ENCODE data around the gene GRIN2A.

The GRIN2A gene

DNA sequence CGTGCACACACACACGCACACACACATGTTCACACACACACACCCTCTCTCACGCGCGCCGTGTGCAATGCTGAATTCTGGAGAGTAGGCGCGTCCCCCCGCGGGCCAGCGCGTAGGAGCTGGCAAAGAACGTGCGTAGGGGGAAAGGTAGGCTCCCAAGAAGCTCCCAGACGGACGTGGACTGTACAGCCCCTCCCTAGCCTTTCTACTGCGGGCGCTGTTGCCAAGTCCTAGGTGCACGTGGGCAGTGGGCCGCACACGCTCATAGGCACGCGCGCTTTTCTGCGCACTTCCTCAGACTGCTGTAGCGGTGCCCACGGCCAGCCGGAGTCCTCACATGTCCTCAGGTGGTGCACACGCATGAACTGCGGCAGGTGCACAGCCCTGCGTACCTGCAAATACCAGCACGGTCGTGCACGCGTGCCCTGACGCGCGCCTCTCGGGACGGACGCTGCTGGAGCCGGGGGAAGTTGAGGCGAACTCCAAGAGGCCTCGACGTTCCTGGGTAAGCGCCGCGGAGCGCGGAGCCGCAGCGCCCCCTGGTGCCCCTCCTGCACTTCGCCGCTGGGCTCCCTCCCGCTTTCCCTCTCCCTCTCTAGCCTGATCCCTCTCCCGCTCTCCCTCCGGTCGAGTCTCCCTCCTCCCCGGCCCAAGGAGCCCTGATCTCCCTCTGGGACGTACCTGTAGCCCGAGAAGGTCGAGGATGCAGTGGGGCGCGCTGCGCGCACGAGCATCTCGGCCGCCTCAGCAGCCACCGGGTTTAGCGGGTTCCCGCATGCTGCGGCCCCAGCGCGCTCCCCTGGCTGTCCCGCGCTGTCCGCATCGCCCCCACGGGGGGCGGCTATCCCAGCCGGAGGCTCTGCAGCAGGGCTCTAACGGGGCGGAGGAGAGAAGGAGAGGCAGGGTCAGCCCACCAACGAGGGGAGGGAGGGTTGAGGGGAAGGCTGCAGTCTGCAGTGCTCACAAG lies 749 bp downstream of the GRIN2A start:
- DNase-seq (ENCODE audit: low read depth in 2 of 2) = no peak

- DNase-seq (ENCODE audit: low read depth in 2 of 2) = no peak
These were observed 1.5 kb downstream of the GRIN2A start for GRCh38 chr16:10180771-10181163.

- DNase-seq (ENCODE audit: low read depth in 2 of 2) = no peak
These were observed 2.0 kb downstream of the GRIN2A start for GRCh38 chr16:10180042-10180770.

DNA sequence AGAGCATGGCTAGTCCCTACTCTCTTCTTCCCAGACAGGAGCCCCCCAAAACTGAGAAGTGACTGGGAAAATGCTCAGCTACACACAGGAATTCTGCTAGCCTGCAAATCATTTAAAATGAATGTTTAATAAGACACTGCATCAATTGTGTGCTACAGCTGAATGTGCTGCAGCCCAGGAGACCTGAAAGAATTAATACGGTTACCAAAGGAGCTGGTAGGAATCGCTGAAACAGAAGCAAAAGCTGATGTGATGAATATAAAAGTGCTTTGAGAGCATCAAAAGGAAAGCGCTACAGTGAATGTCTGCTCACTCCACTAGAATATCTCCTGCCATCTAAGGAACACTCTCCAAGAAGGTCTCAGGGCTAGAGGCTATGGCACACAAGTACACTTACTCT lies 3.7 kb downstream of the GRIN2A start:
- DNase-seq (ENCODE audit: low read depth in 2 of 2) = no peak

DNA sequence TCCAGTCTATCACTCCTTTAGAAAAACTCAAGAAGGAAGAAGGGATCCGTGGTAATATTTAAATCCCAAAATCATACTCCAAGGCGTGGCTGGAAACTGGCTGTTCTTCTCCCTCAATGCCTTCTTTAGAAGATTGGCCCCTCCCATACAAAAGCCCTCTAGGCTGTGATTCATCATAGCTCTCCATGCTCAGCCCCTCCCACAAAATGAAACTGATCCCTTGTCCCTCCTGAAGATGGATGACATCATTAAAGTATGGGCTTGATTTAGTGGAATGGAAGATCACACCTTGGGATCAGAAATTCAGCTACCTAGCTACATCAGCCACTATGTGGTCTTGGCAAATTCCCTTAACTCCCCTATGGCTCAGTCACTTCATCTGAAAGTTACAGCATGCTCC lies 4.1 kb downstream of the GRIN2A start:
- no peak for DNase-seq (ENCODE audit: low read depth in 2 of 2)

DNA sequence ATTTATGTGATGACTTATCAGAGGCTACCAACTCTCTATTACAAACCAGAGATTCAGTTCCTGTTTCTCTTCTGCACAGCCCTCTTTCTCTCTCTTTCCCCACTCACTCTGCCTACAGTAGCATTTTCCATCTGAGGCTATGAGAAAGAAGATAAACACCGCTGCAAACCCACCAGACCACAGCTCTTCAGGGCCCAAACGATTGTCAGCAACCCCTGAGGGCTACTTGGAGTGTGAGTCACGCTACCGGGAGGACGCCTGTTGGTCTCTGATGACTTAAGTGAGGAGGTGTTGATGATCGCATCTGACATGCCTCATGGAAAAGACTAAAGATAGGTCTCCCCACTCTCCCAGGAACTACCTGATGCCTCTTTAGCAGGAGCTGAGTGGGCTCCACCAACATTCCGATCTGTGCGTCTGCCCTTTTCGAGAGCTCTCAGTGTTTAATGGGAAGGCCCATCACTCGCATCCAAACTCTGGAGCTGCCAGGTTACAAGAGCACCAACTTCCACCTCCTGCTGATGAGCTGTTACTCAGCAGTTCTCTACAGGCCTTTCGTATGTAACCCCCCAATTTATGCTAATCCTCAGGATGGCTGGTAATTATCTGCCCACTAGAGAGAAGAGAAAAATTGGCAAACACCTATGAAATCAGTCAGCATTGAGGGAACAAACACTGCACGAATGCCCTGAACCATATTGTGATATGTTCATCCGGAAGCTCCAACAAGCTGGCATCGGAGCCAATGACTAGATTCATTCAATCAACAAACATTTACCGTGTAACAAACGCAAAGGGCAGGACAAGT lies 9.2 kb downstream of the GRIN2A start:
- no peak for DNase-seq (ENCODE audit: low read depth in 2 of 2)

DNA sequence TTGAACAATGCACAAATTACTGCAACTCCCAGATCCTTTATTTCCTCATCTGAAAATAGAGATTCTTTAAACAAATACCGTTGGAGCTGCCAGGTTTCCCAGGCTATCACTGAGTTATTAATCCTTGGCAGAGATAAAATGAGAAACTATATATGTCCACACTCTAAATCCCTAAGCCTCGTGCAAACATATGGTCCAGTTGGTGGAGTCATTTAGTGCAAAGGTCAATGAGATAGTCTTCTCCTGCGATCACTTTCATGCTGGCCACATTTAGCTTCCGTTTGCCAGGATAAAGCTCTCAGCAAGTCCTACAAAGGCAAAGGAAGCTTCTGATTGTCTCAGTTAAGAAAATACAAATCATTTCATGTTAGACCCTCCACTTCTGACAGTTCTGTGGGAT lies 11.0 kb downstream of the GRIN2A start:
- no peak for DNase-seq (ENCODE audit: low read depth in 2 of 2)

- no peak for DNase-seq (ENCODE audit: low read depth in 2 of 2)
These were observed 12.3 kb downstream of the GRIN2A start for GRCh38 chr16:10169904-10170410.

- DNase-seq (ENCODE audit: low read depth in 2 of 2) = no peak
These were observed 13.2 kb downstream of the GRIN2A start for GRCh38 chr16:10169031-10169430.

DNA sequence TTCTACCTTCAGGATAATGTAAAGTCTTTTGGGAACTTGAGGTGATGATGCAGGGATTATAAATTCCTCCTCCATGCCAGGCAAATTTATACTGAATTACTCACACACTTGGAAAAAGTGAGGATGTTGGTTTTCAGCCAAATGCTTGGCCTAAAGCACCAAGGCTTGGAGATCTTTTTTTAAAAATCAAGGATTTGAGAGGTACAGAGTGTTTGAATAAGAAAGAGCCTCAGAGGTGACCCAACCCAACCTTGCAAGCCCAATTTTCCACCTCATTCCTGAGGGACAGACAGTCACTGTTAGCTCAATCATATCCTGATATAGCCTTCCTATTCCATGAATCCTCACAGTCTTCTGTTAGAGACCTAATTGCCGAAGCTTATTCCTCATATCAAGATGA lies 14.0 kb downstream of the GRIN2A start:
- no peak for DNase-seq (ENCODE audit: low read depth in 2 of 2)

- DNase-seq (ENCODE audit: low read depth in 2 of 2) = no peak
These were observed 16.6 kb downstream of the GRIN2A start for GRCh38 chr16:10165643-10166042.

DNA sequence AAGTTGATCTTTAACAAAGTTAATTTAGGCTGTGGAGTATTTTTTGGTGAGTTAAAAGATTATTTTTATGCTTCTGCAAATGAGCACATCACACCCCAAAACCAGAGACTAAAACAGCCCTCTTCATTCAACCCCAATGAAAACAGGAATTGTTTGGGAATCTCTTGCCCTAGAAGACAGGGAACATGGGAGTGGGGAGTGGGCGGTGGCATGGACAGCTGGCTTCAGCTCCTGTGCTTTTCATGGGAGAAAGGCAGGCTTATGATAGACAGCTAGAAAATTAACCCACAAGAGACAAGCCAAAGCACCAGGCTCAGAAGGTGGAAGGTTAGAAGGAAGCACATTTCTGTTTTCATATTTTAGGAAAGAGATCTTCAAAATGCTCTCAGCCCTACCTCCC lies 19.2 kb downstream of the GRIN2A start:
- no peak for DNase-seq (ENCODE audit: low read depth in 2 of 2)

DNA sequence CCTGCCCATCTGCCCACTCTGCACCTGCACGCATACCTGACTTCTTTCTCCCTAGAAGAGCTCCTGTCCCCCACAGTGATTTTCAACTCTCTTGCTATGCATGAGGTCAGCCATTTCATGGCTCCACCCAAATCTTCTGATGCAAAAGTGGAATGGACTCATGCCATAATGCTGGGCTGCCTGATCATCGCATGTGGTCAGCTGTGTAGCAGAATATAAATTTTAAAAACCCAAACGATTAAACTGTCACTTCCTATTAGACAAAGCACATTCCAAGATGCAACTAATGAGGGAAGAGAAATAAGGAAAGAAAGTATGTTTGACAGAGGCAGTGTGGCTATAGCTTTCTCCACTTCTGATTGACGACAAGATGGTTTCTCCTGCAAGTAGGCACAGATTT lies 26.1 kb downstream of the GRIN2A start:
- no peak for DNase-seq (ENCODE audit: low read depth in 2 of 2)

DNA sequence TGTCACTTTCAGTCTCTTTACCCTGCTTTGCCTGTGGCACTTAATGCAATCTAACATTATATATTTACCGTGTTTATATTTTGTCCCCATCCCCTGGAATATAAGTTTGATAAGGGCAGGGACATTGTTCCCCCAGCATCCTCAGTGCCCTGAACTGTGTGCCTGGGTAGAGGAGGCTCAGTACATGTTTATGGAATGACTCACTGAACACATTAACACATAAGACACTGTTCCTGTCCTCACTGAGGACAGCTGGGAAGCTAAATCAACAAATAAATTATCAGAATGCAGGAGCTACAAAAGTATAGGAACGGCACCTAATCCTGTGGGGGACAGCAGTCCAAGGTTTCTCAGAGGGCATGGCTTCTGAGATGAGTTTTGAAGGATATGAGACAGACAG lies 27.8 kb downstream of the GRIN2A start:
- no peak for DNase-seq (ENCODE audit: low read depth in 2 of 2)

GRCh38 chr16:10153985-10154384 lies 28.2 kb downstream of the GRIN2A start:
- DNase-seq (ENCODE audit: low read depth in 2 of 2) = no peak

DNA sequence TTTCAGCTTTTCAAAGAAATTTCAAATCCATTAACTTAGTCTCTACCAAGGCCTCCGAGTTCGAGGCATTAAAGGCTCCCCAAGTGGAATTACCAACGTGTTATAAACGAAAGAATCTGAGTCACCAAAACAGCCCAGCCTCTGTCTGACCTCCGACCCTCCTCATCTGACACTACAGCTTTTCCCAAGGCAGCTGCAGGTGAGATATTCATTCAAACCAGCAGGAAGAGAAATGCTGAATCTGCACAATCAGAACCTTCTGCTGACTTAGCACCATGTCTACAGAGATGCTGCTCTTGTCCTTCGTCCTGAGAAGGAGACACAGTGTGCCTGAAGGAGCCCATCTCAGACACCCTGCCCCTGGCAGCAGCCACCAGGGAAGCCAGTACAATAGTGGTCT lies 30.5 kb downstream of the GRIN2A start:
- DNase-seq (ENCODE audit: low read depth in 2 of 2) = no peak

DNA sequence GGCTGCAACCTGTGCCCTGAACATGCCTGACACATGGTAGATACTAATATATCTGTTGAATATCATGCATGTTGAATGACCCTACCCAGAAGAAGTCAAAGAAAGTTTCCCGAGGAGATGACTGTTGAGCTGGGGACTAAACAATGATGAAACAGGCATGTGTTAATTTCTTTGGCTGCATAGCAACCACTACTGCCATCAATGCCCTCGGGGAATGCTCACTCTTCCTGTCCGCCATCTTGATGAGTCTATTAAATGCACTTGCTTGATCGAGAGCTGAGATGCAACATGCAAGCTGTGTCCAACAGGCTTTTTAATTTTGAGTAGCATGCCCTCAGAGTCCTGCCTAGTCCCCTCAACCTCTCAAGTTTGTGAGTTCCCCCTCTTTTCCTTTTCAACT lies 31.3 kb downstream of the GRIN2A start:
- no peak for DNase-seq (ENCODE audit: low read depth in 2 of 2)

DNA sequence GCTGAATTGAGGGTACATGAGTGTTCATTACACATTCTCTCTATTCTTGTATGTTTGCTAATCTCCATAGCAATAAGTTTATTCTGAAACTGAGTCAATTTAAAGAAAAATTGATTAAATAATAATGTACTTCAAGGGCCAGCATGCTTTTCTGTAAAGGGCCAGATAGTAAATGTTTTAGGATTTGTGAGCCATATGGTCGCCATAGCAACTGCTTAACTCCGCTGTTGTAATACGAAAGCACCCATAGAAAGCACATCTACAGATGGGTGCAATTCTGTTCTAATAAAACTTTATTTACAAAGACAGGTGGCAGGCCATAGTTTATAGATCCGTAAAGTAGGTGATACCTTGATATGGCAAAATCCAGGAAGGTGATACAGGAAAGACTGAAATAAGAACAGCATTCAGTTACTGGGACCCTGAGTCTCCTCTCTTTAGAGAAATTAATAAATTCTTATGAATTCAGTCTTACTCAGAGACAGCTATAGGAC lies 36.6 kb downstream of the GRIN2A start:
- DNase-seq (ENCODE audit: low read depth in 2 of 2) = no peak

- no peak for DNase-seq (ENCODE audit: low read depth in 2 of 2)
These were observed 40.6 kb downstream of the GRIN2A start for GRCh38 chr16:10141671-10142070.

DNA sequence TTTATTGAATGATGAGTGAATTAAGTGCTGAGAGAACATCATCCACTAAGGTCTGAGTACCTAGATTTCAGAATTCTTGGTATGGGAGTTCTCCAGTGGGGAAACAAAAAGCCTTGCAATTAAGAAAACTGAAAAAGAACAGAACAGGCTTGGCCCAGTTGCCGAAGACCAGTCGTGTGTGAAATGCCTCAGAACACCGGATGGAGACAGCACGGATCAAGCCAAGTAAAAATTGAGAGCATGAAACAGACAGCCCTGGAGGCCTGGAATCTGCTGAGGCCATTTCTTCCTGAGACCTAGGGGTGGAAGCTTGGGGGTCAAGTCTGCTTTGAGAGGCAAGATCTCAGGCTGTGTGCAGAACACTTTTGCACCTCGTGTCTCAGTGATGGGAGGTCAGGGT lies 43.3 kb downstream of the GRIN2A start:
- no peak for DNase-seq (ENCODE audit: low read depth in 2 of 2)

DNA sequence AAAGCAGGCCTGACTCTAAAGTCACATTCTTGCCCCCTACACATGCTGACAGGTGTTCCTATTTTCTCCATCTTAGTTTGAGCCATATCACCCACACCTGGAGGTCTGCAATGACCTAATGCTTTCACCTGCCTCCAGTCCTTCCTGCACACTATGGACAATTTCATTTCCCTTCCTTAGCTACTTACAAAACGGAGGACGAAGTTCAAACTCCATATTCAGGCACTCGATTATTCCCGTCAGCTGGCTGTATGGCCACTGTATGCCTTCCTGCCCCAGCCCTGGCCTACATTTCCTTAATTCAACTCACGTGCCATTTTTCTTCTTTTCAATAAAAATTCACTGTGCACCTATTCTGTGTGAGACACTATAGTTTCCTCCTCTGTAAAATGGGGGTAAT lies 44.9 kb downstream of the GRIN2A start:
- no peak for DNase-seq (ENCODE audit: low read depth in 2 of 2)

DNA sequence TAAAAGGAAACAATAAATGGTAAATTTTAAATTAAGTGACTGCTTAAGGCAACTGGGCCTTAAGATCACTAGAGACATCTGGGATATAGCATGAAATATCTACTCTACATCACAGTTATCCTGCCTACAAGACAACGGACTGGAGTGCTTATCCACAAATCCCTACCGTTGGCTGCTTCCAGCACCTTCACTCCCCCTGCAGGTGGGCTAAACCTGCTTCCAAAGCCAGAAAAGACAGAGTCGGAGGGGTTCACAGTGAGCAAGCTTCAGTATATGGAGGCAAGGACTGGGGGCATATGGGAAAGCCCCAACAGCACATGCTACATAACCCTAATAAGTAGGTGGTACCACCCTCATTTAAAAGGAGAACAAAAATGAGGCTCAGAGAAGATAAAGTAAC lies 45.3 kb downstream of the GRIN2A start:
- DNase-seq (ENCODE audit: low read depth in 2 of 2) = no peak
